ENCODE results near the gene WDR73.

WDR73 gene

GRCh38 chr15:84594617-84595290 is 59.3 kb downstream of the WDR73 start:
- no peak overlapping the region for H3K4me3 Mint-ChIP-seq
- ATAC-seq = no peak
- no peaks in the 10 kb centered on the region for H3K36me3 Mint-ChIP-seq
- H3K27me3 Mint-ChIP-seq = no peaks in the 10 kb centered on the region
- H3K27ac Mint-ChIP-seq = no peak overlapping the region
- H3K9me3 Mint-ChIP-seq = no peaks in the 10 kb centered on the region
- peaks cover 23% of the 10 kb centered on the region for H3K4me1 Mint-ChIP-seq

DNA sequence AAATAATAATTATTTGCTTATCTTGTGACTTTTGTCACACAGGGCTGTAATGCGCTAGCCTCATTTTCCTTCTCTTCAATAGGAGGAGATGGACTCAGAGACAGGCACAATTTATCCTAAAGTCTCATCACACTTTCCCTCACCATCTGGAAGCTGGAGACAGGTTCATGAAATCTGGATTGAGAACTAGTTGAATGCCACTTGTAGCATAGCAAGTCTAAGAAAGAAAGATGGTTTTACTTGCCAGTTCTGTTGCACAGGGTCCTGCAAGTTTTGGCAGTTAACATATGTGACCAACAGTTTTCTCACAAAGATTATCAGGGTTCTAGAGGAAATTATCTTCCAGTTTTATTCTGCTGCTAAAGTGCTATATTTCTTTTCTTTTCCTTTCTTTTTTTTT is 62.3 kb downstream of the WDR73 start:
- no peak for ATAC-seq
- no peak overlapping the region for H3K27ac Mint-ChIP-seq
- no peaks in the 10 kb centered on the region for H3K9me3 Mint-ChIP-seq
- no peak overlapping the region for H3K4me3 Mint-ChIP-seq
- H3K27me3 Mint-ChIP-seq = no peaks in the 10 kb centered on the region
- H3K36me3 Mint-ChIP-seq = no peaks in the 10 kb centered on the region
- H3K4me1 Mint-ChIP-seq = peaks cover 5% of the 10 kb centered on the region

DNA sequence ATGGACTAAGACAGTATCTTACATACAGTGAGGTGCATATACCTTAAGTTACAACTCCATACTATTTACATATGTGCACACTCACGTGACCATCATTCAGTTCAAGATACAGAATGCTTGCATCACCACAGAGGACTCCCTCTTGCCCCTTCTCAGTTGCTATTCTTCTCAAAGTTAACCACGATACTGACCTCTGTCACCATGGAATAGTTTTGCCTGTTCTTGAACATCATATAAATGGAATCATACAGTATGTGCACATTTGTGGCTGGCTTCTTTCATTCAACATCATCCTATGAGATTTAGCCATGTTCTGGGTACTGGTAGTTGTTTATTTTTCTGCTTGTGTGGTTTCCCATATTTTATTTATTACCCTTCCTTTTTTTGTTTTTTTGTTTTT is 63.7 kb downstream of the WDR73 start:
- ATAC-seq = no peak
- Mint-ChIP-seq H3K9me3 (no peaks in the 10 kb centered on the region), H3K27me3 (no peaks in the 10 kb centered on the region), H3K4me3 (no peak overlapping the region), H3K4me1 (peaks cover 5% of the 10 kb centered on the region), H3K27ac (no peak overlapping the region), H3K36me3 (no peaks in the 10 kb centered on the region)

Data from stimulated activated memory B cell treated with anti-CD40 and anti-IgM and Interleukin-4, amounts not matched to agents 10 μg/mL and 1 μg/mL and 100 μg/mL, for 72 hours (primary cell).